GM21717 (cell line): ENCODE measurements around the gene MEI4.
"Not testable (repeated sequence)": the region's sequence is repeated elsewhere in the genome, so short reads cannot be mapped to it uniquely, and the experiment has no call there.

Experiments used
- ATAC-seq: cut with Tn5 transposase; IDR thresholded peaks from one replicate; pipeline ENCODE4 v1.9.1; 2021; ENCODE audit warnings: mild to moderate bottlenecking, moderate library complexity; ENCODE audit not compliant: unreplicated experiment

MEI4 gene

GRCh38 chr6:77674211-77674610 is 21.4 kb downstream of the MEI4 start:
- no peak for ATAC-seq

GRCh38 chr6:77678048-77678447 is 25.2 kb downstream of the MEI4 start:
- no peak for ATAC-seq

GRCh38 chr6:77683515-77683914 is 30.7 kb downstream of the MEI4 start:
- no peak for ATAC-seq

GRCh38 chr6:77686931-77687330 is 34.1 kb downstream of the MEI4 start:
- ATAC-seq, result no peak

GRCh38 chr6:77688649-77689048 is 35.8 kb downstream of the MEI4 start:
- no peak for ATAC-seq

GRCh38 chr6:77700095-77700494 is 47.3 kb downstream of the MEI4 start:
- ATAC-seq, result not testable (repeated sequence)

GRCh38 chr6:77707603-77708002 is 54.8 kb downstream of the MEI4 start:
- no peak for ATAC-seq

- no peak for ATAC-seq
Measured at GRCh38 chr6:77715588-77715987, 62.7 kb downstream of the MEI4 start.

- no peak for ATAC-seq
Measured at GRCh38 chr6:77716311-77716710, 63.5 kb downstream of the MEI4 start.

- ATAC-seq, result not testable (repeated sequence)
Measured at GRCh38 chr6:77736010-77736409, 83.2 kb downstream of the MEI4 start.

- ATAC-seq, result no peak
Measured at GRCh38 chr6:77740380-77740779, 87.5 kb downstream of the MEI4 start.

- ATAC-seq, result not testable (repeated sequence)
Measured at GRCh38 chr6:77752156-77752555, 99.3 kb downstream of the MEI4 start.

GRCh38 chr6:77762386-77762785 is 109.5 kb downstream of the MEI4 start:
- no peak for ATAC-seq

- no peak for ATAC-seq
Measured at GRCh38 chr6:77763124-77763523, 110.3 kb downstream of the MEI4 start.

GRCh38 chr6:77764364-77764763 is 111.5 kb downstream of the MEI4 start:
- ATAC-seq, result no peak

GRCh38 chr6:77773157-77773822 is 120.5 kb downstream of the MEI4 start:
- no peak for ATAC-seq

- ATAC-seq, result no peak
Measured at GRCh38 chr6:77774457-77774856, 121.6 kb downstream of the MEI4 start.

GRCh38 chr6:77776441-77776840 is 123.6 kb downstream of the MEI4 start:
- no peak for ATAC-seq

GRCh38 chr6:77778527-77778926 is 125.7 kb downstream of the MEI4 start:
- ATAC-seq, result no peak

- no peak for ATAC-seq
Measured at GRCh38 chr6:77786935-77787629, 134.2 kb downstream of the MEI4 start.

GRCh38 chr6:77796824-77797809 is 144.3 kb downstream of the MEI4 start:
- no peak for ATAC-seq
